Suprapubic skin (tissue), 2 donors: Measurements from ENCODE around the gene UBTD2.

Source experiments
- EP300 ChIP-seq: sonication (generic); formaldehyde crosslinking; IDR thresholded peaks from one replicate; pipeline ENCODE4 v1.6.1; 2017; ENCODE audit warnings: antibody characterized with exemption
- POLR2A ChIP-seq, 2 donors: fragments of 450-650 bp; IDR thresholded peaks; one replicate each; pipeline ENCODE4 v1.6.1; 2017; ENCODE audit warnings: antibody characterized with exemption in 2 of 2, mild to moderate bottlenecking in 2 of 2, moderate library complexity in 2 of 2

DNA sequence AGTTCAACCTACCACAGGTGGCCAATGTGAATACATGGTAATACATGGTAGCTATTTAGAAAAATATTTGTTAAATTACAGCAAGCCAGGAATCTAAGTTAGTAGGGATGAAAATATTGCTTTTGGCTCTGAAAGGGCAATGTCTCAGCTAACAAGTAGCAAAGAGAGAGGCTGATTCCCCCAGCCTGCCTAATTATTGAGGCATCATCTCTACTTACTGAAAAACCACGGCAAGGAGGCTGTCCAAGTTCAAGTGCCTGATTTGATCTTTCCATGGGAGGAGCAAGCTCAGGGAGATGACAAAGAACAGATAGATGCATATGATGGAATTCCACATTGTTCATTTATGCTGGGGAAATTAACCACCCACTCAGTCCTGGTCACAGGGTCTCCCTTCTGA, 28.7 kb upstream of the UBTD2 start:
- no peak for TF ChIP-seq EP300
- no peak for TF ChIP-seq POLR2A (IDR thresholded peaks at IDR 0.05)
